Uterus (tissue), 2 donors: ENCODE data around the gene DLG3.

ENCODE experiments used
- POLR2A ChIP-seq, 2 donors: fragments of 450-650 bp; IDR thresholded peaks; one replicate each; pipeline ENCODE4 v1.6.1; 2016; ENCODE audit warnings: antibody characterized with exemption in 2 of 2, mild to moderate bottlenecking in 1 of 2, moderate library complexity in 1 of 2
- TF ChIP-seq, protein P1 (sequence below), 4 experiments: fragments of 200-600 bp in 2 of 4; fragments of 450-650 bp in 2 of 4; sonication (generic) in 2 of 4; IDR thresholded peaks; one replicate each; pipeline ENCODE4 v1.5.1; 2016 to 2019; ENCODE audit warnings: antibody characterized with exemption in 4 of 4, mild to moderate bottlenecking in 2 of 4, moderate library complexity in 1 of 4

DNA sequence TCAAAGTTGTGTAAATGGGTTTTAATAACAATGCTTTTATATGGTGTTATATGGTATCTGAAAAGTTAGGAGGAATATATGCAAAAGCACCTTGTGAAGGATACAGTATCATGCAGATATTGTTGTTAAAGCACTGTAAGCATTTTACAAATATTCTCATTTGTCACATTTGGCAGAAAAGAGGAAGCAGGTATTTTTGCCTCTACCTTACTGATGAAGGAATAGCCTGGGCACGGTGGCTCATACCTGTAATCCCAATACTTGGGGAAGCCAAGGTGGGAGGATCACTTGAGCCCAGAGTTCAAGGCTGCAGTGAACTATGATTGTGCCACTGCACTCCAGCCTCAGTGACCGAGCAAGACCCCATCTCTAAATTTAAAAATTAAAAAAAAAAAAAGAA lies 33.7 kb upstream of the DLG3 start:
- TF ChIP-seq, protein P1, sequence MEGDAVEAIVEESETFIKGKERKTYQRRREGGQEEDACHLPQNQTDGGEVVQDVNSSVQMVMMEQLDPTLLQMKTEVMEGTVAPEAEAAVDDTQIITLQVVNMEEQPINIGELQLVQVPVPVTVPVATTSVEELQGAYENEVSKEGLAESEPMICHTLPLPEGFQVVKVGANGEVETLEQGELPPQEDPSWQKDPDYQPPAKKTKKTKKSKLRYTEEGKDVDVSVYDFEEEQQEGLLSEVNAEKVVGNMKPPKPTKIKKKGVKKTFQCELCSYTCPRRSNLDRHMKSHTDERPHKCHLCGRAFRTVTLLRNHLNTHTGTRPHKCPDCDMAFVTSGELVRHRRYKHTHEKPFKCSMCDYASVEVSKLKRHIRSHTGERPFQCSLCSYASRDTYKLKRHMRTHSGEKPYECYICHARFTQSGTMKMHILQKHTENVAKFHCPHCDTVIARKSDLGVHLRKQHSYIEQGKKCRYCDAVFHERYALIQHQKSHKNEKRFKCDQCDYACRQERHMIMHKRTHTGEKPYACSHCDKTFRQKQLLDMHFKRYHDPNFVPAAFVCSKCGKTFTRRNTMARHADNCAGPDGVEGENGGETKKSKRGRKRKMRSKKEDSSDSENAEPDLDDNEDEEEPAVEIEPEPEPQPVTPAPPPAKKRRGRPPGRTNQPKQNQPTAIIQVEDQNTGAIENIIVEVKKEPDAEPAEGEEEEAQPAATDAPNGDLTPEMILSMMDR (IDR thresholded peaks at IDR 0.05): no peak
- no peak for TF ChIP-seq POLR2A (IDR thresholded peaks at IDR 0.05)
